8988T (cell line): ENCODE measurements around the gene SIRPG.
"Not testable (repeated sequence)": the region's sequence is repeated elsewhere in the genome, so short reads cannot be mapped to it uniquely, and the experiment has no call there.

ENCODE experiments used
- DNase-seq: peaks from one replicate; pipeline ENCODE4 v3.0.0; 2011

The SIRPG gene

DNA sequence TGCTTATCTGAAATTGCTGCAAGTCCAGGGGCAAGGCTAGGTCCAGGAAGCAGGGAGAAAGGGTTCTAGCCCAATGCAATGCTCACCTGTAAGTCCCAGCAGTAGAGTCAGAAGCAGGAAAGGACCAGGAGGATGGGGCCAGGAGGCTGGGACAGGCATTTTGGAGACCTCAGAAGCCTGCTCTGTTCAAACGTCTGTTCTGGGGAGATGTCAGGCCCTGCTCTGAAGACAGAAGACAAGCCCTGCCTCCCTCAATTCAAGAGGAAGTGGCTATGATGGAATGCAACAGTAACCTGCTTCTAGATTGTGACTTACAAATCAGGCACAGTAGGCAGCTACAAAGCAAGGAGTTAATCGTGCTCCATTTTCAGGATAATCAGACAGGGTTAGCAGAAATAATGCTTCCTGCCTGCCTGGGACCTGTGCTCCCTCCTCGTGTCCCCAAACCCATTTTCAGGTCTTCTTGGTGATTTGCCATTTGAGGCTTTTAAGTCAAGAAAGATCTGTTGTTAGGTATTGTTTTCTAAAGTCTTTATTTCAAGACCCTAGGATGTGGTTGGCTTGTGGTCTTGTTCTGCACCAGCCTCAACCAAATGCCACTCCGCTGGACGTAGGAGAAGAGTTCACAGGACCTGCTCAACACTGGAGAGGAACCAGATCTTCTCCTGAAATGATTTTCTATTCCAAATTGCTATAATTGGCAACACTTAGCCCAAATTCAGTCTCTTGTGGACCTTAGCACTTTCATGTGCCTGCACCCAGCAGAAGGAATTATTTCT lies at the start of gene SIRPG:
Gene SIRPG (minus strand): TSS at position 224 of the 779 bp plus-strand sequence. CDS start 65 bp downstream, at position 159.
- no peak for DNase-seq

DNA sequence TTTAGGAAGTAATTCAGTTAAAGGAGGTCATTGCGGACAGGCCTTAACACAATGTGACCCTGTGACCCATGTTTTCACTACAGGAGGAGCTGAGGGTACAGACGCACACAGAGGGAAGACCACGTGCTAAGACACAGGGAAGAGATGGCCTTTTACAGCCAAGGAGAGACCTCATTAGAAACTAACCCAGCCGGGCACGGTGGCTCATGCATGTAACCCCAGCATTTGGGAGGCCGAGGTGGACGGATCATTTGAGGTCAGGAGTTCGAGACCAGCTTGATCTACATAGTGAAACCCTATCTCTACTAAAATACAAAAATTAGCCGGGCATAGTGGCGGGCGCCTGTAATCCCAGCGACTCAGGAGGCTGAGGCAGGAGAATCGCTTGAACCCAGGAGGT lies 49.3 kb upstream of the SIRPG start:
- not testable (repeated sequence) for DNase-seq

DNA sequence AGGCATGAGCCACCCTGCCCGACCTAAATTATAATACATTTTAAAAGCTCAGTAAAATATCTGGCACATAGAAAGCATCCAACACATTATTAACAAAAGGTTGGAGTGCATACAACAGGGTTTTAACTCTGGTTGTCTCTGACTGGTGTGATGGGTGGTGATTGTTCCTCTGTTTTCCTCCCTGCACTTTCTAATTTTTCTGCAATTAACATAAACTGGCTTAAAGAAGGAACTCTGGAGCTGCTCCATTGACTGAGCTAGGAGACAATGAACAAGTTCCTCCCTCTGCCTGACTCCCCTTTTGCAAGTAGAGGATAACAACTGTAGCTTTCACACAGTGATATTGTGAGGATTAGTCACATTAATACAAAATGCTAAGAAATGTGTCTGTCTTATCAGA lies 48.5 kb upstream of the SIRPG start:
- no peak for DNase-seq

- DNase-seq: no peak
Observed at GRCh38 chr20:1702855-1703254, 45.3 kb upstream of the SIRPG start.

DNA sequence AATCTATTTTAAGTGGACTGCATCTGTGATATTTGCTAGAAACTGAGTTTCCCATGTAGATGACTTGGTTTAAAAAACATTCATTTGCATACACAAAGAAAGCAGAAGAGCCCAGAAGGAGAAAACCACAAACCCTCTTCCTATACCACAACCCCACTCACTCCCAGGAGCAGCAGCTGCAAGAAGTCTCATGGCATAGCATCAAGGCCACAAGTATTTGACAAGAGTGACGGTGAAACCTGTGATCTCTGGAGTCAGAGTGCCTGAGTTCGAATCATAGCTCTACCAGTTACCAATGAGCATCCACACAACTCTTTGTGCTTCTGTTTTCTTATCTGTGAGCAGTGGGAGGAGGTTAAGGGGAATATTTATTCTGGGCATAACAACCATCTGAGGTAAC lies 44.7 kb upstream of the SIRPG start:
- no peak for DNase-seq

- DNase-seq: no peak
Observed at GRCh38 chr20:1700990-1701389, 43.4 kb upstream of the SIRPG start.

- DNase-seq: no peak
Observed at GRCh38 chr20:1697592-1697991, 40.0 kb upstream of the SIRPG start.

- no peak for DNase-seq
Observed at GRCh38 chr20:1696521-1697209, 39.1 kb upstream of the SIRPG start.

DNA sequence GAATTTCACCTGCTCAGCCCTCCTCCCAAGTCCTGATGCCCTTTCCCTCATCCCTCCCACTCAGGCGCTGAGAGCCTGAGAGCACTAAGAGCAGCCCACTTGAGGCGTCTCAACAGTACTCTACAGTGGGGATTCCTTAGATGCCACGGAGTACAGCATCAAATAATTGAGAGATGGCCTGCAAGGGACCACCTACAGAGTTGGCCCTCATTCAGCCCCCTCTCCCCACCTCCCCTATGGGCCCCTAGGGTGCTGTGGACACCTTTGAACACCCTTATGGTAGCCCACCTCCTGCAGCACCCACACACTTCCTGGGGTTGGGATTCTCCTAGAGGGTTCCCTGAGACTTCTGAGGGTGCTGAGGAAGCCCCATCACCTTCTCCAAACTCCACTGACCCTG lies 37.1 kb upstream of the SIRPG start:
- DNase-seq: no peak

GRCh38 chr20:1693427-1693826 lies 35.8 kb upstream of the SIRPG start:
- DNase-seq: no peak

DNA sequence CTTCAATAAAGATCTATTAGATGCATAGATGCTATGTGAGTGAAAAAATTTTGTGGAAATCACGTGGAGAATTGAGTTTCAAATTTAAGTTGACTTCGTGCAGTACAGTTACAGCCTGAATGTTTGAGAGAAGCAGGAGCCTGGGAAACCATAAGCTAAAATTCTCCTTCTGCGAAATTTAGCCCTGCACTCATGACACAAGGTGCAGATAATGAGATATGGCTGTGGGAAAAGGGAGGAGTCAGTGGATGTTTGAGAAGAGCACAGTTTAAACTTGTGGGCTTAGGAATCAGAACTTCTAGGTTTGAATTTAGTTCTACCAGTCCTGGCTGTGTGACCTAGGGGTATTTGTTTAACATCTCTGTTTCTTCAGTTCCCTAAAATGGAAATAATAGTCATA lies 32.1 kb upstream of the SIRPG start:
- DNase-seq: no peak

- DNase-seq: no peak
Observed at GRCh38 chr20:1688886-1689538, 31.4 kb upstream of the SIRPG start.

DNA sequence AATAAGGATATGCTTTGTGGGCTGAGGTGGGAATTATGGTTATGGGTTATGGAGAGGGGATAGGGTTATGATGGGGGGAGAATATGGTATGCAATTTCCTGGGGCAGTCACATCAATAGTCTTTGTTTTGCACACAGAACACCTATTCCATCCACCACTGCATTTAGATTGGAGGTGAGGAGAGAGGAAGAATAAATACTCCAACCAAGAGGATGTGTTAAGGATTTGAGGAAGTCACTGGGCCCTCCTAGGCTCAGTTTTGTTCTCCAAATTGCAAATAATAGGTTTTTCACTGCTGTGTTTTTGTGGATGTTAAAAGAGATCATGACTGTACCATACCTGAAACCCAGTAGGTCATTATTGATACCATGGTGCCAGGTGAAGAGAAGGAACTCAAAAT lies 29.5 kb upstream of the SIRPG start:
- DNase-seq: no peak

DNA sequence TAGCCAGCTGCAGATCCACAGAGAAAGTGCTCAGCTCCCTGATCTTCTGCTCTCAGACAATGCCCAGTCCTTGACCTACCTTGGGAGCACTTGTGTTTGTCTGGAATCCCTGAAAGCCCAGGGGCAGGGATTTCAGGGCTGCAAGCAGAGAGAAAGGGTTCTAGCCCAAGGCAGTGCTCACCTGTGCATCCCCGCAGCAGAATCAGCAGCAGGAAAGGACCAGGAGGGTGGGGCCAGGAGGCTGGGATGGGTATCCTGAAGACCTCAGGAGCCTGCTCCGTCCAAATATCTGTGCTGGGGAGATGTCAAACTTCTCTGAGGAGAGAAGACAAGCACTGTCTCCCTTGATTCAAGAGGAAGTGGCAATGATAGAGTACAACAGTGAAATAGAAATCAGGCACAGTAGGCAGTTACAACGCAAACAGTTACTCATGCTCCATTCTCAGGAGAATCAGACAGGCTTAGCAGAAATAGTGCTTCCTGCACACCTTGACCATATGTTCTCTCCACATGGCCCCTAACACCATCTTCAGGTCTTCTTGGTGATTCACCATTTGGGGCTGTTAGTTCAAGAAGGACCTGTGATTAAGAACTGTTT lies 28.7 kb upstream of the SIRPG start:
- DNase-seq: no peak

DNA sequence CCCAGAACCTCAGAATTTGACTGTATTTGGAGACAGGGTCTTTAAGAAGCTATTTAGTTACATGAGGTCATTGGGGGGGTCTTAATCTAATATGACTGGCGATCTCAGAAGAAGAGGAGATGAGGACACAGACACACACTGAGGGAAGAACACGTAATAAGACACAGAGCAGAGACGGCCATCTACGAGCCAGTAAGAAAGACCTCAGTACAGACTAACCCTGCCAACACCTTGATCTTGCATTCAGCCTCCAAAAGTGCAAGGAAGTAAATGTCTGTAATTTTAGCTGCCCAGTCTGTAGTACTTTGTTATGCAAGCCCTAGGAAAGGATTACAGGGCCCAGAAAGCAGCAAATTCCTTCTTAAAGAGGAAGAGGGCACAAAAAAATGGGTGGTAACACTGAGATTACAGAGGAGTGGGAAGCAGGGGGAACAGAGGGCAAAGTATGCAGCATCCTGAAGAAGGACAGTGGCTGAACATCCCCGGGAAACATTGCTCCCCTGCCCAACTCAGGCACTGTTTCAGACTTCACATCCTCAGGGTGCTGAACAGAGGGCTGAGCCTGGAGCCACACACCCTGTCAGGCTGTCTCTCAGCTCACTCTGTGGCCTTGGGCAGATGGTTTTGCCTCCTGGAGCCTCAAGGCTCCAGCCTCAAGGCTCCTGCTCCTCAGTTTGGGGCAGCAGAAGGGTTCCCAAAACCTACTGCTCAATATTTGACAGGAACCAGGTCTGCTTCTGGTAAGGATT lies 27.9 kb upstream of the SIRPG start:
- no peak for DNase-seq

- no peak for DNase-seq
Observed at GRCh38 chr20:1684872-1685271, 27.3 kb upstream of the SIRPG start.

GRCh38 chr20:1676650-1677049 lies 19.1 kb upstream of the SIRPG start:
- DNase-seq: no peak

DNA sequence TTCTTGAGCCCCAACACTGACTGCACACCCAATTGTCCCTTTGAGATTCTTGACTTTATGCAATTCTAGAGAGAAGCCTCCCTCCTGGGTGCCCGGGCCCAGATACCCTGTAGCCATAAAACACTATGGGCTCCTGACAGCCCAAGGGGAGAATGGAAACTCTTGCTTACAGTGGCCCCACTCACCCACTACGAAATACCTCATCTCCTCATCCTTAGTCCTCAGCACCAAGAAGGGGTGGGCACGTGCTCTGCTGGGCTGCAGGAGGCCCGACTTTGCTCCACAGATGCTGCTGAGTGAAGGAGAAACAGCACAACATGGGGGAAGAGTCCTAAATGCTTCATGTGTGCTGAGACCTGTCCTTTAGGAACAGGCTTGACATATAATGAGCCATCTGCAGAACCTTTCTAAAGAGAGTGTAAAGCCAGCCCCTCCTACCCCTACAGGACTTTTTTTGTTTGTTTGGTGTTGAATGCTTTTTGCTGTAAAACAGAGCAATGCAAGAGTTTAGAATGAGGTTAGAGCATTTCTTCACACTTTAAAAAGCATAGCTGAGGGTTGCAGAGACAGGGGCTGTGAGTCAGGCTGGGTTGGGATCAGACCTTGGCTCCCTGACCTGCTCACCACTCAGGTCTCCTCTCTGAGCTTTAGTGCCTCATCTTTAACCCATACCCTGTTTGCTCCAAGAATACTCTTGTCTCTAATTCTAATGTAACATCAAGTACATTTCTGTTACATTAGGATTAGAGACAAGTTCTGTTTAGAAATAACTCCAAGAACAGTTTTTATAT lies 17.6 kb upstream of the SIRPG start:
- no peak for DNase-seq

- DNase-seq: no peak
Observed at GRCh38 chr20:1674361-1674760, 16.8 kb upstream of the SIRPG start.

DNA sequence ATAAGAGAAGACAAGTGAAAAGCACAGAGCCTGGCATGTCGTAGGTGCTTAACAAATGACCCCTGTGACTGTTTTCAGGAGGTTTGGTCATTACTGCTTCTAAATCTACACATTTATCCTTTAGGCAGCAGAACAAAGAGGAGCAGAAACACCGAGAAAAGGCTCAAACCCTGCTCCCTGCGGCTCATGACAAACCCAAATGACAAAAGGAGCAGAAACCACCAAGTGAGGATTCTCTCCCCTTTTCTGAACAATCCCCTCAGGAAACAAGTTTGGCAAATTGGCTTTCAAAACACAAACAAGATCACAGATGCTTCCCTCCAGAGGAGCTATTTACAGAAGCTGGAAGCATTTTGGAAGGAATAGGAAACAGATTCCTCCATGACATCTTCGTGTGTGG lies 15.8 kb upstream of the SIRPG start:
- DNase-seq: no peak

GRCh38 chr20:1672728-1673127 lies 15.1 kb upstream of the SIRPG start:
- no peak for DNase-seq
